Measurements from ENCODE around the gene CDK4.

CDK4 gene

GRCh38 chr12:57756406-57757341 lies 4.6 kb upstream of the CDK4 start:
- peak; percentile 64 for DNase-seq (ENCODE audit: low read depth, low spot score)

- DNase-seq (ENCODE audit: low read depth, low spot score), result peak; percentile 43
These were observed 3.6 kb upstream of the CDK4 start for GRCh38 chr12:57755454-57756372.

- DNase-seq (ENCODE audit: low read depth, low spot score), result no peak
These were observed 3.0 kb upstream of the CDK4 start for GRCh38 chr12:57755194-57755453.

- DNase-seq (ENCODE audit: low read depth, low spot score), result peak; percentile 63
These were observed 2.5 kb upstream of the CDK4 start, which contains the start of gene MARCHF9 for GRCh38 chr12:57754411-57755193. MARCHF9 (plus strand) TSS chr12:57755103; CDS start chr12:57755529, 426 bp downstream.

DNA sequence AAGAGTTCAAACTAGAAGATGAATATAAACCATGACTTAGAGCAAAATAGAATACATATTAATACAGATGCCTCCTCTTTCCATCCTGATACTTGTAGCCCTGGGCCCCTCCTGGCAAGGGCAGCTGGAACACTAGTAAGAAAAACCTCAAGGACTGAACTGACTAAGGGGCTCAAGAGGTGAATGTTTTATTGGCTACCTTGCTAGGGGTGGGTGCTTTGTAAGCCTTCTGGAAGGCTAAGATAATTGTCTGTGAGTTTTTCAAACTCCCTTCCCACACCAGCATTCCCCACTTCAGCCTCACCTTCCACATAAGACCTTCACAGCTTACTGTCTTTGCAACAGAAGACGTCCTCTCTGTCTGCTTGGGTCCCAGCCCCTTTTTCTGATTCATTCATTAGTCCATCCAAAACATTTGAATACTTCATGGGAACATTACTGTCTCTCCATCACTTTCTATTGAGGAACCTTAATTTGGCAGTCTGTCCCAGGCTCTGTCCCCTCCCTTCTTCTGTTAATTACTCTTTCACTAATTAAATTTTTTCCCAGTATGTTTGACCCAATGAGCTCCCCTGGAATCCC lies 1.7 kb upstream of the CDK4 start:
- no peak for DNase-seq (ENCODE audit: low read depth, low spot score)

DNA sequence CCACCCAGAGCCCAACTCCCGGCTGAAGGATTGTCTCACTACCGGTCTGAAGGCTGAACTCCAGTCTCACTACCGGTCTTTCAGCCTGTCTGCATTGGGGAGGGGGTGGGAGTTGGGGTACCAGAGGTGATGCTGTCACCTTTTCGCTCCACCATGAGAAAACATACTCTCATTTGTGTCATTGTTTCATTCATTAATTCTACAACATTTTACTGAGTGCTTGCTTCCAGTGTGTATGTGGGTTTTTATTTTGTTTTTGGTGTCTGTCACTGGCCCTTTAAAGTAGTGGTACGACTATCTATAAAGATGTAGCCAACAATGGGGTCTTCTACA lies 524 bp upstream of the CDK4 start:
- no peak for DNase-seq (ENCODE audit: low read depth, low spot score)

DNA sequence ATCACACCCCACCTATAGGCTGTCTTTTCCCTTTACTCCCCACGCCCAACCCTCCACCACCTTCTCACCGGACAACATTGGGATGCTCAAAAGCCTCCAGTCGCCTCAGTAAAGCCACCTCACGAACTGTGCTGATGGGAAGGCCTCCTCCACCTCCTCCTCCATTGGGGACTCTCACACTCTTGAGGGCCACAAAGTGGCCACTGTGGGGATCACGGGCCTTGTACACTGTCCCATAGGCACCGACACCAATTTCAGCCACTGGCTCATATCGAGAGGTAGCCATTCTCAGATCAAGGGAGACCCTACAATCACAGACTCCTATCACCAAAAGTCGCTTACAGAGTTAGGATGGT lies 700 bp downstream of the CDK4 start:
- no peak for DNase-seq (ENCODE audit: low read depth, low spot score)

- peak; percentile 11 for DNase-seq (ENCODE audit: low read depth, low spot score)
These were observed 1.3 kb downstream of the CDK4 start for GRCh38 chr12:57750561-57751431.

DNA sequence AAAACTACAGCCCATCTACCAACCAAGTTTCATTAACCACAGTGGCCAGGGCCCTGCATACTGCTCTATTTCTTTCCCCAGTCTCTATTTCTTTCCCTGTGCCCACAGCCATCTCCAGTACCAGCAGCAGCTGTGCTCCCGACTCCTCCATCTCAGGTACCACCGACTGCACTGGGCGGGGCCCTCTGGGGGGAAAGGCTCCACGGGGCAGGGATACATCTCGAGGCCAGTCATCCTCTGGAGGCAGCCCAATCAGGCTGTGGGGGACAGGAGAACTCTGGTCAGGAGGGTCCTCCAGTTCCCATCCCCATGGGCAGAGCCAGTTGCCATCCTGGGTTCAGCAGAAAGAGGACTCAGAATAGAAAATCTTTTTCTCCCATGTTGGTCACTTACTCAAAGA lies 3.0 kb downstream of the CDK4 start:
- no peak for DNase-seq (ENCODE audit: low read depth, low spot score)

DNA sequence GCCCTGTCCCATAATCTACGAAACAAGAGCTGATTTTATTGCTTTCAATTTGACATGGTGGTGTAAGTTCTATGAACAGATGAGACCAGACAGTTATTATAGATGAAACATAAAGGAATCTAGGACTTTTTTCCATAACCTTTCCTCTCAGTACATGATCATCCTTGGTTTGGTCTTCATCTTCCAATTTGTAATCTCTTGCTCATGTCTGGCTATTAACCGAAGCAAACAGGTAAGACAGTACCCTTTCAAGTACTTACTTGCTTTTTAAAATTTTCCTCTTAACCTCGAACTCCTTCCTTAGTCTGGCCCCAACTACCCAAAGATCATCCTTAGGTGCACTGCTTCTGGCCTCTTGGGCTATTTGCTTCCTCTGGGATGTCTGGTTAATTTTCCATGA lies 6.1 kb downstream of the CDK4 start:
- DNase-seq (ENCODE audit: low read depth, low spot score), result no peak

DNA sequence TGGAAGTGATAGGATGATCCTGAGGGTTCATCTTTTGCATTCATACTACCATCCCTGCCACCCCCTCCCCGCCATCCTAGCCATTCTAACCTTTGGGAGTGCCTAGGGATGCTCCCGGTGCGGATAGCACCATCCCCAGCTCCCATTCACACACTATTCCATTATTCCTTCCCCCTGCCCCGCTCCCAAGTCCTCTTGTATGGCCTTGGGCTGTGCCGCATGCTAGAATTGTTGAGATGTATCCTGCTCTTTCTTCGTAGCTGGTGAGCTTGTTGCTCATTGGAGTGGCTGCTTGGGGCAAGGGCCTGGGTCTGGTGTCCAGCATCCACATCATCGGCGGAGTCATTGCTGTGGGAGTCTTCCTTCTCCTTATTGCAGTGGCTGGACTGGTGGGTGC lies 6.6 kb downstream of the CDK4 start:
- DNase-seq (ENCODE audit: low read depth, low spot score), result no peak

DNA sequence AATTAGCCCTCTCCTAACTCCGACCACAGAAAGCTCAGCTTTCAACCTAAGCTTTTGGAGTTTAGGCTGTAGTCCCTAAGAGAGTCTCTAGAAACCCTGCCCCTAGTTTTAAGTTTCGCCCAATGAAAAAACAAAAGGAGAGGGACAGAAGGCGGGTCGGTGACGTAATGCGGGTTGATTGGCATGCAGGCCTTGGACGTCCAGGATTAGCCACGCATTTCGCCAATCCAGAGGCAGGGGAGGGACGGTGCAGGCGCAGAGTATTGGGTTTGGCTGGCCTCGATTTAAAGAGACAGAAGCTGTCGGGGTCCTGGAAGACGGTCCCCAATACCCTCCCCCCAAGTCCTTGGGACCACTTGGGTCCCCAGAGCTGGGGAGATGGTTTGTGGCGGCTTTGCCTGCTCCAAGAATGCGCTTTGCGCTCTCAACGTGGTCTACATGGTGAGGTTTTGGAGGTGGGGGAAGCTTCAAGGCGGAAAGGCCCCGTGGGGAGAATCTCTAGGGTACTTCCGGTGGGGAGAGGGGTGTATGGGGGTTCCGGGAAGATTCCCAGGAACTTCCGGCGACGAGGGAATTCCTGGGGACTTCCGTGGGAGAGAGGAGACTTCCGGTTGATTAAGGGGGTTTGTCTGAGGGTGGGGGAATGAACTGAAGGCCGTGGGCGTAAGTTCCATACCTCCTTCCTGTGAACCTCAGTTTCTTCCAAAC lies 7.2 kb downstream of the CDK4 start, which contains the start of gene TSPAN31:
Gene TSPAN31 (plus strand): TSS at position 263 of the 708 bp plus-strand sequence. CDS start 116 bp downstream, at position 379.
- DNase-seq (ENCODE audit: low read depth, low spot score), result peak; percentile 98

DNA sequence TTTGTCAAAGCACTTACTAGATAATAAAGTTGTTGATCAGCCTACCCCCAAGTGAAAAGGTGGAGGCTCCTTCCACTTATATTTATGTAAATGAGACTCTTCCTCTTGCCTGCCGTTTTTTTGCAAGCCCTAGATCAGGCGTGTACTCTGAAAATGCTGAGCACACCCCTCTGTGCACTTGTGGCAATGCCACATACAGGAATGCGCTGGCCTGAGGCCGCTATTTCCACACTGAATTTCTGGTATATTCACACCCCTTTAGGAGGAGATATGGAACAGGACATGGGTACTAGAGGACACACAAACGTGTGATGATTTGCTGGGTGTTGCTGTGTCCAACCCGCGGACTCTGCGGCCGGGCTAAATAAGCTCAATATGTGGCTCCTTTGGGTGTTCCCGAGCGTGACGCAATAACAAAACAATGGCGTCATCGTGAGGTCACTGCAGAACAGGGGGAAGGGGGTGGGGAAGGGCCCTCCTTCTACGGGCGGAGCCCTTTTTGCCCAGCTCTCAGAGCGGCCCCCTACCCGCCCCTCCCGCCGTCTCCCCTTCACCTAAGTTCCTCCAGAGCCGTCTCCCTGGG lies 7.8 kb downstream of the CDK4 start:
- no peak for DNase-seq (ENCODE audit: low read depth, low spot score)

DNA sequence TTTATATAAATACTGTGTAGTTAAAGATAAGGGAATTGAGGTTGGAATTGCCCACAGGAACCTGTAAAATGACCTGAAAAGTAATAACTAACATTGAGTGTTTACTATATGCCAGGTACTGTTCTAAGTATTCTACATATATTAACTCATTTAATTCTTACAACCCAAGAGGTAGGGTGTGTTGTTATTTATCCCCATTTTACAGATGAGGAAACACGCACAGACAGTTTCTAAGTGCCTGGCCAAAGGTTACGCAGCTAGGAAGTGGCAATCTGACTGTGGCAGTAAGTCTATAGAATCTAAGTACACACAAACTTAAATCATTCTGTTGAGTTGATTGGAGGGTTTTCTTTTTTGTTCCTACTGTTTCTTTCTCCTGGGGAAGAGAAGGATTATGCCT lies 8.3 kb downstream of the CDK4 start:
- no peak for DNase-seq (ENCODE audit: low read depth, low spot score)

- DNase-seq (ENCODE audit: low read depth, low spot score), result no peak
These were observed 10.0 kb downstream of the CDK4 start for GRCh38 chr12:57741844-57742738.

DNA sequence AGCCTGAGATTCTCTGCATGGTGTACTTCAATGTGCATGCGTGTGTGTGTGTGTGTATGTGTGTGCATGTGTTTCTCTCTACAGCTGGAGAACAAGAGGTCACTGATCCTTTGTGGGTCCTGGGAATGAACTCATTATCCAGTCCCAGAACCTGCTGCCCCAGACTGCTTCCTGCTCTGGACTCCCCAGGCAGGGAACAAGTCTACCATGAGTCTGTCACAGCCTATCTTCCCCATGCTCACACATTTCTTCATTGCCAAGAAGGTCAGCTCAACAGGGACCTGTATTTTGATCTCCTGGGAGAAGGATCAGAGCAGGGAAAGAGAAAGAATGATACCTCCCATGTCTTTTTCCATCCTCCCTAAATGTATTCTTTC lies 10.7 kb downstream of the CDK4 start:
- no peak for DNase-seq (ENCODE audit: low read depth, low spot score)

GRCh38 chr12:57740656-57741412 lies 11.3 kb downstream of the CDK4 start:
- no peak for DNase-seq (ENCODE audit: low read depth, low spot score)
